IgD-negative memory B cell (primary cell): ENCODE results near the gene RGS6. TPM values are rescaled to one million over a fixed set of nuclear protein-coding genes. Genes with fewer than 3 reads are reported as not detected.

Source experiments
- H3K27ac Mint-ChIP-seq, 3 donors: one replicate each; pipeline ENCODE4 v1.8.0; 2020 to 2022; ENCODE audit warnings: mild to moderate bottlenecking in 3 of 3, mixed read lengths in 3 of 3, moderate library complexity in 1 of 3
- H3K27me3 Mint-ChIP-seq: one replicate; pipeline ENCODE4 v1.8.0; 2021; ENCODE audit warnings: mixed read lengths
- H3K36me3 Mint-ChIP-seq: one replicate; pipeline ENCODE4 v1.8.0; 2020; ENCODE audit warnings: mild to moderate bottlenecking, mixed read lengths
- H3K4me1 Mint-ChIP-seq, 3 donors: one replicate each; pipeline ENCODE4 v1.8.0; 2020 to 2022; ENCODE audit warnings: mixed read lengths in 3 of 3, mild to moderate bottlenecking in 1 of 3
- H3K4me3 Mint-ChIP-seq, 4 donors: one replicate each; pipeline ENCODE4 v1.8.0; 2020 to 2022; ENCODE audit warnings: mild to moderate bottlenecking in 4 of 4, mixed read lengths in 4 of 4, moderate library complexity in 3 of 4
- H3K9me3 Mint-ChIP-seq, 3 donors: one replicate each; pipeline ENCODE4 v1.8.0; 2020 to 2021; ENCODE audit warnings: mixed read lengths in 3 of 3, mild to moderate bottlenecking in 1 of 3
- polyA plus RNA-seq: library from polyadenylated mRNA; unstranded; fragments of 300-500 nt; fragmentation: Illumina TruSeq; gene quantifications from one replicate; pipeline ENCODE4 v1.2.3, GENCODE V29; 2021

Gene RGS6
- polyA plus RNA-seq, 1 donor from 2014 or later, result not detected

DNA sequence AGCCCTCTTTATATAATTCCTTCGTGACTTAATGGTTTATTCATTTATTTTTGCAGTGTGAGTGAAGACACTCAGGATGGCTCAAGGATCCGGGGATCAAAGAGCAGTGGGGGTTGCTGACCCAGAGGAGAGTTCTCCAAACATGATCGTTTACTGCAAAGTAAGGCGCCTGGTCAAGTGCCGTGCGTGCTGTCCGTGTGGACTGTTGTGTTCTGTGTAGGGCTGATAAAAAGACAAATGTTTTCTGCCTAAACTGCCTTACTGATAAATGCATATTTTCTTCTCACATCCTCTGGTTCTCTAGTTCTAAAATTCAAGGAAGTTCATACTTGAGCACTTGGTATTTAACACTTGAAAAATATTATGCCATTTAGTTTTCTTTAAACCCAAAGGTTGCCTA lies 32.5 kb downstream of the RGS6 start:
- H3K27me3 Mint-ChIP-seq, result peaks cover 10% of the 10 kb centered on the region
- H3K9me3 Mint-ChIP-seq, result no peaks in the 10 kb centered on the region
- H3K36me3 Mint-ChIP-seq, result no peaks in the 10 kb centered on the region
- H3K4me3 Mint-ChIP-seq, result peak overlapping the region in 1 of 4 donors; percentile 32
- peak overlapping the region in 1 of 3 donors; percentile 9 for H3K27ac Mint-ChIP-seq
- no peaks in the 10 kb centered on the region for H3K4me1 Mint-ChIP-seq

GRCh38 chr14:71966528-71966927 lies 34.3 kb downstream of the RGS6 start:
- peaks cover 4% of the 10 kb centered on the region for H3K27me3 Mint-ChIP-seq
- no peak overlapping the region for H3K27ac Mint-ChIP-seq
- no peak overlapping the region for H3K4me3 Mint-ChIP-seq
- H3K4me1 Mint-ChIP-seq, result no peaks in the 10 kb centered on the region
- H3K9me3 Mint-ChIP-seq, result peaks cover 0 to 6% (median 5%) of the 10 kb centered on the region in 3 donors
- no peaks in the 10 kb centered on the region for H3K36me3 Mint-ChIP-seq

- Mint-ChIP-seq H3K27ac (no peak overlapping the region), H3K36me3 (no peaks in the 10 kb centered on the region), H3K4me1 (no peaks in the 10 kb centered on the region), H3K9me3 (peaks cover 0 to 6% (median 5%) of the 10 kb centered on the region in 3 donors), H3K4me3 (no peak overlapping the region), H3K27me3 (peaks cover 4% of the 10 kb centered on the region)
These were observed 35.5 kb downstream of the RGS6 start for GRCh38 chr14:71967704-71968103.

DNA sequence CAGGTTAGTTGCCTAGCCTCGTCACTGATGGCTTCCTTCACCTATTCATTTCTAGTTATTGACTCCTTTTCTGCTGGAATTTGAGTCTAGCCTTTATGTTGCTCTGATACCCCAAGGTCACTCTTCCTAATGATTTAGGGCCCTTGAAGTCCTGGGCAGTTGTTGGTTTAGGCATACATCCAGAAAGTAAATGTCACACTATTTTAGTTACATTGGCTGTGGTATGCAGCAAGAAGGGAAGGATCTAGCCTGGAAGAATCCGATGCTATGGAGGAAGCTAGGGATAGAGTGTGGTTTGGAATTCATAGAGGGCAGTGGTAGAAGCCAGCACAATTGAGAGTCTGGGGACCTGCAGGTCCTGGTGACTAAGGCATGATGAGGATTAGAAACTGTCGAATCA lies 38.0 kb downstream of the RGS6 start:
- Mint-ChIP-seq H3K36me3 (peaks cover 1% of the 10 kb centered on the region), H3K9me3 (peaks cover 0 to 7% (median 6%) of the 10 kb centered on the region in 3 donors), H3K4me3 (no peak overlapping the region)

DNA sequence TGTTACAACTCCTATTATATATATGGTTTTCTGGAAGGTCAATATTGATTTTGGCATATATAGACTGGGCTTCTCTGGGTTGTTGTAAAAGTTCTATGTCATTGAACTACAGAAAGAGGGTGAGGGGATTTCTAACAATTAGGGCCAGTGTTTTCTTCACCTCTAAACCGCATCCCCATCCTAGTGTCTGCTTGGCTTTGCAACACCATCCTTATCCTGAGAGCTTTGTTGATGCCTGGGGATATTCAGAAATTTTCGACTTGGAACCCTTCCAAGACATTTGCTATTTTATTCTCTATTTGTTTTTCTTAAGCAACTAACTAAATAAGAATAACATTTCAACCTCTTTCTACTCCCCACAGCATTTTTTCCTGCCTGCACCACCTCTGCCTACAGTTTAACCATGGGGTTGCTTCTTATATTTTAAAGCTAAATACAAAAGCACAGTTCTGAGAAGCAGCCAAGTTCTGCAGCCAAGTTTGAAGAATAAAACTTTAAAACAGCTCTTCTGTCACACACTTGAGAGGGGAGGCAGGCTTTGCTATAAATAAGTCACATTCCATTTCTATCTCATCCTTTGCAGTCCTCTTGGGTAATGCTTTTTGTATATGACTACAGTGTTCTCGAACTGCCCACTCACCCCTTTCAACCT lies 53.4 kb downstream of the RGS6 start:
- H3K36me3 Mint-ChIP-seq, result no peaks in the 10 kb centered on the region
- no peaks in the 10 kb centered on the region for H3K4me1 Mint-ChIP-seq
- H3K4me3 Mint-ChIP-seq, result no peak overlapping the region
- H3K9me3 Mint-ChIP-seq, result peaks cover 0 to 4% (median 3%) of the 10 kb centered on the region in 3 donors
- H3K27ac Mint-ChIP-seq, result no peak overlapping the region
- H3K27me3 Mint-ChIP-seq, result peaks cover 15% of the 10 kb centered on the region

More for the DNA sequence above, 38.0 kb downstream of the RGS6 start:
- Mint-ChIP-seq H3K27me3 (peaks cover 1% of the 10 kb centered on the region), H3K27ac (no peak overlapping the region), H3K4me1 (no peaks in the 10 kb centered on the region)

DNA sequence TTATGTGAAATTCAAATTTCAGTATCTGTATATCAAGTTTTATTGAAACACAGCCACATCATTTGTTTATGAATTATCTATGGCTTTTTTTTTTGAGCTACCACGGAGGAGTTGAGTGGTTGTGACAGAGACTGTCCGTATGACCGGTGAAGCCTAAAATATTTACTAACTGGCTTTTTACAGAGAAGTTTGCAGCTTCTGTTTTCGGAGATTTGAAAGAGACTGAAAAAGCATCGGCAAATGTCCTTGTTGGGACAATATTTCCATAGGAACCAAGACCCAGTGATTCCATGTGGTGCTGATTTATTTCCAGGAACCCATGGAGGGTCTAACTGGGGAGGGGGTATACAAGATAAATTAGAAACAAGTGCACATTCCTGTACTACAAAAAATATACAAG lies 56.2 kb downstream of the RGS6 start:
- peaks cover 0 to 2% (median 0%) of the 10 kb centered on the region in 3 donors for H3K4me1 Mint-ChIP-seq
- H3K9me3 Mint-ChIP-seq, result peaks cover 0 to 3% (median 2%) of the 10 kb centered on the region in 3 donors
- H3K4me3 Mint-ChIP-seq, result no peak overlapping the region
- H3K27ac Mint-ChIP-seq, result no peak overlapping the region
- H3K36me3 Mint-ChIP-seq, result no peaks in the 10 kb centered on the region
- H3K27me3 Mint-ChIP-seq, result peaks cover 5% of the 10 kb centered on the region

DNA sequence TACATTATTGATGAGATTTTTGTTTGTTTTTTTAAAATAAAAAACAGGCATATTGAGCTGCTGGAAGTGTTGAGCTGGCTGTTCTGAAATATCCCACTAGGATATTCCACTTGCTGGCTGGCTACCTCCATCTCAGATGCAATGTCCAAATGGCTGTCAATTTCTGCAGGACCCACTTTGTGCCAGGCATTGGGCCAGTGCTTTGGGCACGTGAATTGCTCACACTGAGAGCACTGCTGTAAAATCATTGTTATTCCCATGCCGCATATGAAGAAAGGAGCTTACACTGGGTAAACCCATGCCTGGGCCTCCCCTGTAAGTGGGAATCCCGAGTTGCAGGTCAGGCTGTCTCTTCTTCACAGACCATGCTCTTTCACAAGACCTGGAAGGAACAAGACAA lies 56.7 kb downstream of the RGS6 start:
- Mint-ChIP-seq H3K9me3 (peaks cover 0 to 3% (median 0%) of the 10 kb centered on the region in 3 donors), H3K36me3 (no peaks in the 10 kb centered on the region), H3K4me3 (no peak overlapping the region), H3K4me1 (peaks cover 0 to 2% (median 0%) of the 10 kb centered on the region in 3 donors), H3K27ac (no peak overlapping the region), H3K27me3 (peaks cover 4% of the 10 kb centered on the region)

- Mint-ChIP-seq H3K27ac (no peak overlapping the region), H3K4me3 (no peak overlapping the region), H3K9me3 (peaks cover 0 to 4% (median 2%) of the 10 kb centered on the region in 3 donors), H3K4me1 (peaks cover 0 to 2% (median 0%) of the 10 kb centered on the region in 3 donors), H3K27me3 (peaks cover 2% of the 10 kb centered on the region), H3K36me3 (no peaks in the 10 kb centered on the region)
These were observed 62.2 kb downstream of the RGS6 start for GRCh38 chr14:71994416-71994815.

- Mint-ChIP-seq H3K27me3 (peaks cover 2% of the 10 kb centered on the region), H3K4me3 (no peak overlapping the region), H3K4me1 (peaks cover 0 to 2% (median 0%) of the 10 kb centered on the region in 3 donors), H3K27ac (no peak overlapping the region), H3K36me3 (no peaks in the 10 kb centered on the region), H3K9me3 (peaks cover 0 to 14% (median 2%) of the 10 kb centered on the region in 3 donors)
These were observed 63.5 kb downstream of the RGS6 start for GRCh38 chr14:71995741-71996140.

GRCh38 chr14:71996610-71997009 lies 64.4 kb downstream of the RGS6 start:
- Mint-ChIP-seq H3K36me3 (no peaks in the 10 kb centered on the region), H3K27ac (no peak overlapping the region)

GRCh38 chr14:72000907-72001306 lies 68.7 kb downstream of the RGS6 start:
- Mint-ChIP-seq H3K36me3 (no peaks in the 10 kb centered on the region), H3K4me3 (no peak overlapping the region), H3K4me1 (no peaks in the 10 kb centered on the region), H3K9me3 (peaks cover 0 to 14% (median 0%) of the 10 kb centered on the region in 3 donors), H3K27ac (no peak overlapping the region), H3K27me3 (no peaks in the 10 kb centered on the region)

More at GRCh38 chr14:71996610-71997009, 64.4 kb downstream of the RGS6 start:
- H3K4me3 Mint-ChIP-seq, result no peak overlapping the region
- peaks cover 0 to 2% (median 0%) of the 10 kb centered on the region in 3 donors for H3K4me1 Mint-ChIP-seq
- H3K9me3 Mint-ChIP-seq, result peaks cover 0 to 14% (median 2%) of the 10 kb centered on the region in 3 donors
- H3K27me3 Mint-ChIP-seq, result peaks cover 2% of the 10 kb centered on the region

GRCh38 chr14:72002731-72003130 lies 70.5 kb downstream of the RGS6 start:
- H3K9me3 Mint-ChIP-seq, result peaks cover 0 to 14% (median 0%) of the 10 kb centered on the region in 3 donors
- no peaks in the 10 kb centered on the region for H3K4me1 Mint-ChIP-seq
- H3K27ac Mint-ChIP-seq, result no peak overlapping the region
- no peaks in the 10 kb centered on the region for H3K36me3 Mint-ChIP-seq
- H3K4me3 Mint-ChIP-seq, result no peak overlapping the region
- H3K27me3 Mint-ChIP-seq, result no peaks in the 10 kb centered on the region

- Mint-ChIP-seq H3K4me1 (no peaks in the 10 kb centered on the region), H3K36me3 (no peaks in the 10 kb centered on the region), H3K9me3 (no peaks in the 10 kb centered on the region), H3K27ac (no peak overlapping the region), H3K27me3 (peaks cover 2% of the 10 kb centered on the region), H3K4me3 (no peak overlapping the region)
These were observed 76.4 kb downstream of the RGS6 start for GRCh38 chr14:72008666-72009065.

DNA sequence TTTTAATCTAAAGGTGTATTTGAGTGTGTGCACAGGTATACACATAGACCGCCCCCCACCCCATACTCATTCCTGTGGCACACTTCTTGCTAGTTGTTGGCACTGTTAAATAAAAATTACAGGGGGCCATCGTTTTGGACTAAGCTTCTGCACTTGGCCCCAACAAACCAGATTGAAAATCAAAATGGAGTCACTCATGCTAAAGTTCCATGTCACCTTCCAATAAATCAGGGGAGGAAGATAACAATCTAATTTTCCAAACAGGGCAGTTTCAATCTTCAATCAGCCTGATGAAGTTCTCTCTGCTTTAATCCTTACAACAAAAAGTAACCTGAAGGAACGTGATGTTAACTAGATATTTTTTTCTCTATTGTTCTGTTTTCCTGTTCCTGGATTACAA lies 78.2 kb downstream of the RGS6 start:
- Mint-ChIP-seq H3K27ac (no peak overlapping the region), H3K9me3 (no peaks in the 10 kb centered on the region), H3K4me3 (no peak overlapping the region), H3K36me3 (no peaks in the 10 kb centered on the region), H3K27me3 (peaks cover 2% of the 10 kb centered on the region), H3K4me1 (peaks cover 0 to 2% (median 0%) of the 10 kb centered on the region in 3 donors)

- H3K4me1 Mint-ChIP-seq, result peaks cover 0 to 2% (median 0%) of the 10 kb centered on the region in 3 donors
- no peaks in the 10 kb centered on the region for H3K9me3 Mint-ChIP-seq
- no peaks in the 10 kb centered on the region for H3K36me3 Mint-ChIP-seq
- H3K4me3 Mint-ChIP-seq, result no peak overlapping the region
- H3K27ac Mint-ChIP-seq, result no peak overlapping the region
- peaks cover 9% of the 10 kb centered on the region for H3K27me3 Mint-ChIP-seq
These were observed 81.6 kb downstream of the RGS6 start for GRCh38 chr14:72013721-72014345.

DNA sequence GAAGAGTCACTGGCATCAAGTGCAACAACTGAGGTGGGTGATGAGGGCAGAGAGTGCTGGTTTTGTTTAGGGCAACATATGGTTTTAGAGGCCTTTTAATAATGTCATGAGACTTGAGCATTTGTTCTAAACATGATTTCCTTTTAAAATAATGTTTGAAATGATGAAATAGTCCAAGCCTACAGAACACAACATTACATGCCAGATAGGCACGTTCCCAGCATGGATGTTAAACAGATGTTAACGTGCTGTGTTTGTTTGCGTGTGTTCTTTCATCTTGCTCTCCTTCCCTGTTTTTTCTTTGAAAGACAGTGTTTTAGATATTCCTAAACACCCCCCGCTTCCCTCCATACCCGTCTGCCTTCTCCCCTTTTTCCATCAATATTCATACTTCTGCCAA lies 82.3 kb downstream of the RGS6 start:
- H3K27me3 Mint-ChIP-seq, result peaks cover 12% of the 10 kb centered on the region
- peaks cover 0 to 2% (median 0%) of the 10 kb centered on the region in 3 donors for H3K4me1 Mint-ChIP-seq
- no peak overlapping the region for H3K4me3 Mint-ChIP-seq
- no peaks in the 10 kb centered on the region for H3K9me3 Mint-ChIP-seq
- no peaks in the 10 kb centered on the region for H3K36me3 Mint-ChIP-seq
- H3K27ac Mint-ChIP-seq, result no peak overlapping the region
